SK-N-DZ (cell line): Measurements from ENCODE around the gene SPRYD7.

Experiments used
- small RNA-seq, 2 experiments: library from RNA; depleted of rRNA; stranded (forward); fragments of <200 nt; gene quantifications; one replicate each; pipeline ENCODE3, GENCODE V24; 2014

The SPRYD7 gene

Small RNA genes lying within 50 kb of the gene (small RNA-seq; reads per million reads assigned to genes)
- gene RNY4P30 (0 to 0.04 reads per million in 2 experiments), gene RNY4P9 (0.13 to 15.4 reads per million in 2 experiments)
